H1 (cell line): ENCODE measurements around the gene RPL38. TPM values are rescaled to one million over a fixed set of nuclear protein-coding genes. Genes with fewer than 3 reads are reported as not detected.

Experiments used
- ATF3 ChIP-seq: IDR thresholded peaks from 2 replicates; pipeline ENCODE4 v1.6.1; 2011; ENCODE audit warnings: low read depth, mild to moderate bottlenecking, low read length; ENCODE audit not compliant: insufficient read depth
- E2F6 ChIP-seq: IDR thresholded peaks from 2 replicates; pipeline ENCODE4 v1.6.1; 2012; ENCODE audit warnings: inconsistent platforms
- JUND ChIP-seq: IDR thresholded peaks from 2 replicates; pipeline ENCODE4 v1.6.1; 2011; ENCODE audit warnings: mild to moderate bottlenecking, improper control_type of control experiment, low read length
- PHF8 ChIP-seq: fragments of 200-600 bp; sonication (generic); conservative IDR thresholded peaks from 2 replicates; pipeline ENCODE4 v1.7.1; 2012; ENCODE audit warnings: low read depth, mild to moderate bottlenecking, inconsistent platforms, low read length, moderate library complexity
- SP4 ChIP-seq: IDR thresholded peaks from 2 replicates; pipeline ENCODE4 v1.6.1; 2012; ENCODE audit warnings: low read length, inconsistent platforms
- USF2 ChIP-seq: IDR thresholded peaks from 2 replicates; pipeline ENCODE4 v1.6.1; 2011; ENCODE audit warnings: low read length, improper control_type of control experiment
- ZNF274 ChIP-seq: IDR thresholded peaks from 2 replicates; pipeline ENCODE4 v1.7.0; 2012; ENCODE audit warnings: low read length, borderline replicate concordance; ENCODE audit errors: extremely low read depth
- polyA plus RNA-seq, 7 experiments: library from polyadenylated mRNA; depleted of rRNA in 3 of 7; stranded (reverse) in 5 of 7; unstranded in 2 of 7; fragments of >200 nt in 5 of 7; fragments of 200-250 nt in 2 of 7; gene quantifications; 1 replicate in 5 of 7; 2 replicates in 1 of 7; 4 replicates in 1 of 7; pipeline versions ENCODE4 v1.2.1 to v1.2.3, GENCODE V29; 2011 to 2013; ENCODE audit warnings: missing spikeins in 2 of 7, mixed read lengths in 2 of 7
- total RNA-seq: library from RNA; stranded (reverse); fragmentation: NEBNext Ultra II Directional; extraction: Animal tissue kit (Norgen Biotek cat#: 25700); gene quantifications from 2 replicates; pipeline ENCODE4 v1.2.1, GENCODE V29; 2021

Gene RPL38
- total and polyA plus RNA-seq, 2 of the 8 experiments (the other 6 are each of a cell fraction or from before 2014, with no cell fraction given): 412 to 1,195 TPM

GRCh38 chr17:74235911-74236371 lies 32.5 kb downstream of the RPL38 start (continued):
- no peak for TF ChIP-seq JUND
- TF ChIP-seq E2F6: no peak
- no peak for TF ChIP-seq PHF8
- TF ChIP-seq USF2: no peak
- TF ChIP-seq ZNF274: no peak
- TF ChIP-seq SP4: no peak
- no peak for TF ChIP-seq ATF3
